ENCODE measurements around the gene RAD23A. TPM values are rescaled to one million over a fixed set of nuclear protein-coding genes. Genes with fewer than 3 reads are reported as not detected.

Gene RAD23A
- total and polyA plus RNA-seq, 7 donors: 403 to 801 (median 567) TPM

GRCh38 chr19:12984143-12984627 lies 38.5 kb downstream of the RAD23A start:
- intact Hi-C loops (cut with DNase I): loop anchor here (1.0 to 2.0 kb wide), 4 partner anchors 24 to 79 kb away; no protein-coding TSS in a partner anchor
- Histone ChIP-seq H3K4me3 (no peak overlapping the region), H3K36me3 (ENCODE audit: insufficient read depth in 1 of 2, low read depth in 1 of 2) (no peaks in the 10 kb centered on the region), H3K4me1 (peaks cover 16% of the 10 kb centered on the region), H3K9me3 (no peaks in the 10 kb centered on the region), H3K27ac (peak overlapping the region; percentile 83), H3K27me3 (ENCODE audit: insufficient read depth in 3 of 3, low read length in 2 of 3) (no peaks in the 10 kb centered on the region)
- 75 to 86% (median 80%) methylated on average over 3 of the region's 3 CpGs for WGBS, 3 donors
- DNase-seq (no peak), ATAC-seq (peak in 1 of 4 donors; percentile 9)
- TF ChIP-seq CTCF (IDR thresholded peaks at IDR 0.05): no peak

- no peak for TF ChIP-seq CTCF (IDR thresholded peaks at IDR 0.05)
- Histone ChIP-seq H3K4me1 (peaks cover 16% of the 10 kb centered on the region), H3K36me3 (ENCODE audit: insufficient read depth in 1 of 2, low read depth in 1 of 2) (no peaks in the 10 kb centered on the region), H3K9me3 (no peaks in the 10 kb centered on the region), H3K27me3 (ENCODE audit: insufficient read depth in 3 of 3, low read length in 2 of 3) (no peaks in the 10 kb centered on the region), H3K4me3 (peak overlapping the region; percentile 18), H3K27ac (peak overlapping the region; percentile 83)
- WGBS, 3 donors: 17 to 23% (median 21%) methylated on average over 8 to 10 of the region's 10 CpGs
- intact Hi-C loops (cut with DNase I): loop anchor here (1.0 to 2.0 kb wide), 4 partner anchors 24 to 78 kb away; no protein-coding TSS in a partner anchor
- peak in 3 of 4 donors; percentile 13 to 44 (median 14) for ATAC-seq
- peak in 1 of 2 donors; percentile 31 for DNase-seq
These were observed 39.0 kb downstream of the RAD23A start for GRCh38 chr19:12984683-12985048.

GRCh38 chr19:12985049-12985776 lies 39.6 kb downstream of the RAD23A start:
- intact Hi-C loops (cut with DNase I): loop anchor here (2.0 kb wide), 3 partner anchors 48 to 78 kb away; no protein-coding TSS in a partner anchor
- TF ChIP-seq CTCF (IDR thresholded peaks at IDR 0.05): no peak
- Histone ChIP-seq H3K27me3 (ENCODE audit: insufficient read depth in 3 of 3, low read length in 2 of 3) (no peaks in the 10 kb centered on the region), H3K4me3 (peak overlapping the region; percentile 18), H3K9me3 (no peaks in the 10 kb centered on the region), H3K36me3 (ENCODE audit: insufficient read depth in 1 of 2, low read depth in 1 of 2) (no peaks in the 10 kb centered on the region), H3K27ac (peak overlapping the region; percentile 83), H3K4me1 (peaks cover 16% of the 10 kb centered on the region)
- peak; percentile 84 to 92 for DNase-seq
- peak; percentile 90 to 95 (median 91) for ATAC-seq
- 15 to 20% (median 20%) methylated on average over 16 of the region's 16 CpGs for WGBS, 3 donors

GRCh38 chr19:12986726-12987125 lies 41.1 kb downstream of the RAD23A start:
- Histone ChIP-seq H3K27ac (no peak overlapping the region), H3K36me3 (ENCODE audit: insufficient read depth in 1 of 2, low read depth in 1 of 2) (no peaks in the 10 kb centered on the region), H3K9me3 (no peaks in the 10 kb centered on the region), H3K4me1 (peaks cover 16% of the 10 kb centered on the region), H3K27me3 (ENCODE audit: insufficient read depth in 3 of 3, low read length in 2 of 3) (no peaks in the 10 kb centered on the region), H3K4me3 (no peak overlapping the region)
- no peak for DNase-seq
- no peak for ATAC-seq
- no peak for TF ChIP-seq CTCF (IDR thresholded peaks at IDR 0.05)
- 93 to 97% (median 94%) methylated on average over 12 of the region's 12 CpGs for WGBS, 3 donors
- intact Hi-C loops (cut with DNase I): no loop called here

Measured in psoas muscle (tissue), 8 donors.